GM19023 (cell line): Measurements from ENCODE around the gene KCNG4.
"Not testable (repeated sequence)": the region's sequence is repeated elsewhere in the genome, so short reads cannot be mapped to it uniquely, and the experiment has no call there.

ENCODE experiments used
- ATAC-seq: cut with Tn5 transposase; IDR thresholded peaks from one replicate; pipeline ENCODE4 v1.9.1; 2021; ENCODE audit warnings: mild to moderate bottlenecking, moderate library complexity; ENCODE audit not compliant: unreplicated experiment

KCNG4 gene

GRCh38 chr16:84236671-84237070 is 3.1 kb downstream of the KCNG4 start:
- no peak for ATAC-seq

GRCh38 chr16:84234321-84235241 is 5.2 kb downstream of the KCNG4 start:
- no peak for ATAC-seq

- no peak for ATAC-seq
These were observed 6.1 kb downstream of the KCNG4 start for GRCh38 chr16:84233748-84234147.

GRCh38 chr16:84232969-84233368 is 6.8 kb downstream of the KCNG4 start:
- no peak for ATAC-seq

- ATAC-seq = no peak
These were observed 7.8 kb downstream of the KCNG4 start for GRCh38 chr16:84232060-84232459.

- ATAC-seq = no peak
These were observed 10.3 kb downstream of the KCNG4 start for GRCh38 chr16:84229471-84229870.

- ATAC-seq = no peak
These were observed 11.5 kb downstream of the KCNG4 start for GRCh38 chr16:84228256-84228838.

GRCh38 chr16:84227548-84227947 is 12.3 kb downstream of the KCNG4 start:
- ATAC-seq = no peak

GRCh38 chr16:84226026-84226425 is 13.8 kb downstream of the KCNG4 start:
- ATAC-seq = no peak

GRCh38 chr16:84225571-84225970 is 14.2 kb downstream of the KCNG4 start:
- ATAC-seq = no peak

GRCh38 chr16:84225126-84225525 is 14.7 kb downstream of the KCNG4 start:
- no peak for ATAC-seq

GRCh38 chr16:84224554-84224953 is 15.3 kb downstream of the KCNG4 start:
- ATAC-seq = no peak

- no peak for ATAC-seq
These were observed 16.4 kb downstream of the KCNG4 start for GRCh38 chr16:84223456-84223855.

GRCh38 chr16:84220851-84221250 is 19.0 kb downstream of the KCNG4 start:
- ATAC-seq = no peak

- no peak for ATAC-seq
These were observed 20.9 kb downstream of the KCNG4 start for GRCh38 chr16:84218956-84219355.

- no peak for ATAC-seq
These were observed 21.5 kb downstream of the KCNG4 start for GRCh38 chr16:84218176-84218823.

GRCh38 chr16:84216144-84216543 is 23.7 kb downstream of the KCNG4 start:
- ATAC-seq = not testable (repeated sequence)

GRCh38 chr16:84215531-84215930 is 24.3 kb downstream of the KCNG4 start:
- ATAC-seq = no peak

- no peak for ATAC-seq
These were observed 25.3 kb downstream of the KCNG4 start for GRCh38 chr16:84214451-84215066.

- no peak for ATAC-seq
These were observed 27.2 kb downstream of the KCNG4 start for GRCh38 chr16:84212631-84213030.

GRCh38 chr16:84212154-84212553 is 27.7 kb downstream of the KCNG4 start:
- ATAC-seq = no peak
